Activated CD8-positive, alpha-beta memory T cell treated with anti-CD3 and anti-CD28 coated beads, Interleukin-2, amount 10 ng/mL, durations not matched to agents 7 days and 5 days (primary cell): Measurements from ENCODE around the gene ENDOV. TPM values are rescaled to one million over a fixed set of nuclear protein-coding genes. Genes with fewer than 3 reads are reported as not detected.

ENCODE experiments used
- ATAC-seq: fragments of 150-1000 bp; cut with Tn5 transposase; one replicate; pipeline ENCODE4 v1.10.0; 2021; ENCODE audit warnings: moderate library complexity
- CTCF ChIA-PET: fragments of 350-600 bp; sonication (Branson Sonifier 250); formaldehyde crosslinking; loops from one replicate; lab custom pipeline; 2021; ENCODE audit warnings: antibody characterized with exemption; lab: Charles Lee
- DNase-seq: peaks from one replicate; pipeline ENCODE4 v3.0.0-alpha.2; 2020
- H3K27ac Mint-ChIP-seq: one replicate; pipeline ENCODE4 v1.8.0; 2021; ENCODE audit warnings: mild to moderate bottlenecking, mixed read lengths
- H3K27me3 Mint-ChIP-seq: one replicate; pipeline ENCODE4 v1.8.0; 2021; ENCODE audit warnings: mixed read lengths
- H3K36me3 Mint-ChIP-seq: one replicate; pipeline ENCODE4 v1.8.0; 2021; ENCODE audit warnings: mild to moderate bottlenecking, mixed read lengths
- H3K4me1 Mint-ChIP-seq: one replicate; pipeline ENCODE4 v1.8.0; 2021; ENCODE audit warnings: mixed read lengths
- H3K4me3 Mint-ChIP-seq: one replicate; pipeline ENCODE4 v1.8.0; 2021; ENCODE audit warnings: mild to moderate bottlenecking, moderate library complexity, mixed read lengths
- H3K9me3 Mint-ChIP-seq: one replicate; pipeline ENCODE4 v1.8.0; 2022; ENCODE audit warnings: low read depth, mixed read lengths
- total RNA-seq, 2 experiments: library from RNA; stranded (reverse); gene quantifications; one replicate each; pipeline ENCODE4 v1.2.3, GENCODE V29; 2021

ENDOV gene
- total RNA-seq, 2 experiments from 2014 or later = 15.1 to 18.4 TPM

DNA sequence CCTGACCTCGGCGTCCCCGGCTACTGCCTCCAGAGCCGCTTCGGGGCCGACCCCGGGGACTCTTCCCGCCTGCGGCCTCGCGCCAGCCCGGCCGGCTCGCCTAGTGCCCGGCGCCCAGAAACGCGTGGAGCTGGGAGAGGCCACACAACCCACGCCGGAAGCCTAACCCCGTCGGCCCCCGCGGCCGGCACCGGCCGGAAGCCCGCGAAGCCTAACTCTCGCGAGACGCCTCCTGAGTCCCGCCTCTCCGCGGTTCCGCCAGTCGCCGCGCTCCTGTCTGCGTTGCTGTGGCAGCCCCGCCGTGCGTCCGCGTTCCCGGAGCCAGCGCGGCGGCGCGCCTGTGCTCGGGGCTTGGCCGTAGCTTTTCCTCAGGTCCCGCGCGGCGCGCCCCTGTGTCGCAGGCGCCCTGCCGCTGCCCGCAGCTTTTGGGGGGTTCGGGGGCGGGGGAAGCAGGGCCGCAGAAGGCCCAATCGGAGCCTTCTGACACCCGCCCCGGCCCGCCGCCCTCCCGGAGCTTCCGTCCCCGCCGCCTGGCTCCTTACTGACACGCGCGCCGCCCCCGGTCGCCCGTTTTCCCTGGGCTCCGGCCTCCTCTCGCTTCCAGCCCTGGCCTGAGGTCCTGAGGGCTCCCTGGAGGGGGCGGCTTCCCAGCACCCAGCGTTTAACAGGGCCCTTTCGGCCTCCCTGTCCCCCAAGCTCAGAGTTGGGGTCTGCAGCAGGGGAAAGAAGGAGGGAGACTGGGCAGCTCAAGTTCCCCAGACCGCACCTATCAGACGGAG is 39.8 kb downstream of the ENDOV start:
- H3K27ac Mint-ChIP-seq = peak overlapping the region; percentile 96
- no peaks in the 10 kb centered on the region for H3K36me3 Mint-ChIP-seq
- DNase-seq (peak; percentile 97), ATAC-seq (peak; percentile 93)
- no peaks in the 10 kb centered on the region for H3K9me3 Mint-ChIP-seq
- peak overlapping the region; percentile 89 for H3K4me3 Mint-ChIP-seq
- peaks cover 40% of the 10 kb centered on the region for H3K4me1 Mint-ChIP-seq
- CTCF ChIA-PET = interaction anchor here (0.8 to 1.8 kb wide), 14 partner anchors 10 to 768 kb away, joined by 3 to 14 read pairs (median 3); partner anchors contain the start of genes CEP131, GAA and RPTOR
- peaks cover 15% of the 10 kb centered on the region for H3K27me3 Mint-ChIP-seq

DNA sequence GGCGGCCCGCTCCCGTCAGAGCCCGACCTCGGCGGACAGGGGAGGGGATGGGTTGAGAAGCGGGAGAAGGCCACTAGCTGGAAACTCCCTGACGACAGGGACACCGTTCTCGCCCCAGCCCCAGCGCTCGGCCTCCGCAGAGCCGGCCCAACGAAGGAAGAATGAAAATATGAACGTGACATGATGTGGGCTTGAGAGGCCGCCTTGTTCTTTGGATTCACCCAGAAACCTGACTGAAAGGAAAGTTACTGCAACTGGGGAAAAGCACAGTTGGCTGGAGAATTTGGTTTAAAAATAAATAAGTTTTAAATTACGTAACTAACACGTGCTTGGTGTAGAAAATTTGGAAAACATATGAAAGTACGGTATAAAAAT is 40.4 kb downstream of the ENDOV start:
- no peaks in the 10 kb centered on the region for H3K36me3 Mint-ChIP-seq
- H3K4me3 Mint-ChIP-seq = peak overlapping the region; percentile 89
- CTCF ChIA-PET = interaction anchor here (0.8 to 1.8 kb wide), 9 partner anchors 9 to 768 kb away, joined by 3 to 14 read pairs (median 3); partner anchors contain the start of genes CEP131 and RPTOR
- peaks cover 20% of the 10 kb centered on the region for H3K27me3 Mint-ChIP-seq
- DNase-seq (no peak), ATAC-seq (peak; percentile 18)
- H3K9me3 Mint-ChIP-seq = no peaks in the 10 kb centered on the region
- H3K27ac Mint-ChIP-seq = peak overlapping the region; percentile 93
- peaks cover 40% of the 10 kb centered on the region for H3K4me1 Mint-ChIP-seq

GRCh38 chr17:80455784-80456183 is 40.8 kb downstream of the ENDOV start:
- no peak for DNase-seq
- Mint-ChIP-seq H3K36me3 (no peaks in the 10 kb centered on the region), H3K27ac (peak overlapping the region; percentile 93), H3K4me1 (peaks cover 40% of the 10 kb centered on the region), H3K4me3 (peak overlapping the region; percentile 89), H3K9me3 (no peaks in the 10 kb centered on the region), H3K27me3 (peaks cover 25% of the 10 kb centered on the region)
- no peak for ATAC-seq
- CTCF ChIA-PET = interaction anchor here (1.0 to 1.8 kb wide), 6 partner anchors 9 to 767 kb away, joined by 3 to 14 read pairs (median 4); partner anchors contain the start of gene CEP131

GRCh38 chr17:80456465-80457235 is 41.7 kb downstream of the ENDOV start:
- CTCF ChIA-PET = interaction anchor here (1.0 to 1.7 kb wide), 4 partner anchors 8 to 443 kb away, joined by 3 to 5 read pairs (median 4); no protein-coding TSS in a partner anchor
- peaks cover 40% of the 10 kb centered on the region for H3K4me1 Mint-ChIP-seq
- ATAC-seq (no peak), DNase-seq (no peak)
- peaks cover 33% of the 10 kb centered on the region for H3K27me3 Mint-ChIP-seq
- no peaks in the 10 kb centered on the region for H3K9me3 Mint-ChIP-seq
- no peak overlapping the region for H3K27ac Mint-ChIP-seq
- H3K36me3 Mint-ChIP-seq = no peaks in the 10 kb centered on the region
- H3K4me3 Mint-ChIP-seq = no peak overlapping the region

- Mint-ChIP-seq H3K4me3 (no peak overlapping the region), H3K27ac (peak overlapping the region; percentile 8)
- CTCF ChIA-PET = interaction anchor here (1.4 to 1.7 kb wide), 5 partner anchors 10 to 442 kb away, joined by 4 to 5 read pairs (median 4); no protein-coding TSS in a partner anchor
These were observed 42.4 kb downstream of the ENDOV start for GRCh38 chr17:80457236-80457856.

GRCh38 chr17:80458016-80458415 is 43.0 kb downstream of the ENDOV start:
- H3K4me3 Mint-ChIP-seq = no peak overlapping the region
- CTCF ChIA-PET = interaction anchor here (1.6 to 1.7 kb wide), 4 partner anchors 9 to 441 kb away, joined by 4 to 5 read pairs (median 4); no protein-coding TSS in a partner anchor

More at GRCh38 chr17:80457236-80457856, 42.4 kb downstream of the ENDOV start:
- peaks cover 40% of the 10 kb centered on the region for H3K4me1 Mint-ChIP-seq
- DNase-seq (peak; percentile 67), ATAC-seq (no peak)
- H3K27me3 Mint-ChIP-seq = peaks cover 37% of the 10 kb centered on the region
- no peaks in the 10 kb centered on the region for H3K9me3 Mint-ChIP-seq
- H3K36me3 Mint-ChIP-seq = no peaks in the 10 kb centered on the region

GRCh38 chr17:80459234-80459633 is 44.3 kb downstream of the ENDOV start:
- H3K36me3 Mint-ChIP-seq = no peaks in the 10 kb centered on the region
- H3K9me3 Mint-ChIP-seq = no peaks in the 10 kb centered on the region
- H3K4me3 Mint-ChIP-seq = no peak overlapping the region
- CTCF ChIA-PET = interaction anchor here (1.6 to 1.7 kb wide), 2 partner anchors 16 to 116 kb away, joined by 4 read pairs; no protein-coding TSS in a partner anchor
- peaks cover 37% of the 10 kb centered on the region for H3K27me3 Mint-ChIP-seq
- peaks cover 34% of the 10 kb centered on the region for H3K4me1 Mint-ChIP-seq
- H3K27ac Mint-ChIP-seq = no peak overlapping the region
- ATAC-seq = no peak
- DNase-seq = no peak

More at GRCh38 chr17:80458016-80458415, 43.0 kb downstream of the ENDOV start:
- ATAC-seq = no peak
- Mint-ChIP-seq H3K27ac (no peak overlapping the region), H3K27me3 (peaks cover 37% of the 10 kb centered on the region), H3K9me3 (no peaks in the 10 kb centered on the region), H3K4me1 (peaks cover 40% of the 10 kb centered on the region), H3K36me3 (no peaks in the 10 kb centered on the region)
- no peak for DNase-seq

DNA sequence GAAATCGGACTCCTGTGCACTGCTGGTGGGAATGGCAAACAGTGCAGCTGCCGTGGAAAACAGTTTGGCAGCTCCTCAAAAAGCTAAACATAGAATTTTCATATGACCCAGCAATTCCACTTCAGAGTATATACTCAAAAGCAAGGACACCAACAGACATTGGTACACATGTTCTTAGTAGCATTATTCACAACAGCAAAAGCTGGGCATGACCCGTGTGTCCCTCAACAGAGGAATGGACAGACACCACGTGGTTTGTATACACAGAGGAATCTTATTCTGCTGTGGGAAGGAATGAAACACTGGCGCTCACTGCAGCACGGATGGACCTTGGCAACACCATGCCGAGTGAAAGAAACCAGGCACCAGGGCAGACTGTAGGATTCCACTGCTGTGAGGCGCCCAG is 45.5 kb downstream of the ENDOV start:
- ATAC-seq (no peak), DNase-seq (no peak)
- CTCF ChIA-PET = no interaction called here
- Mint-ChIP-seq H3K36me3 (no peaks in the 10 kb centered on the region), H3K4me1 (peaks cover 31% of the 10 kb centered on the region), H3K27ac (no peak overlapping the region), H3K9me3 (no peaks in the 10 kb centered on the region), H3K27me3 (peaks cover 37% of the 10 kb centered on the region), H3K4me3 (no peak overlapping the region)

GRCh38 chr17:80461528-80462160 is 46.7 kb downstream of the ENDOV start:
- Mint-ChIP-seq H3K4me1 (peaks cover 22% of the 10 kb centered on the region), H3K36me3 (no peaks in the 10 kb centered on the region), H3K9me3 (no peaks in the 10 kb centered on the region), H3K4me3 (no peak overlapping the region), H3K27ac (no peak overlapping the region), H3K27me3 (peaks cover 44% of the 10 kb centered on the region)
- ATAC-seq (no peak), DNase-seq (no peak)
- CTCF ChIA-PET = no interaction called here

- ATAC-seq (no peak), DNase-seq (no peak)
- H3K27ac Mint-ChIP-seq = no peak overlapping the region
- no peaks in the 10 kb centered on the region for H3K9me3 Mint-ChIP-seq
- peaks cover 60% of the 10 kb centered on the region for H3K27me3 Mint-ChIP-seq
- H3K4me1 Mint-ChIP-seq = peaks cover 4% of the 10 kb centered on the region
- no peak overlapping the region for H3K4me3 Mint-ChIP-seq
- no peaks in the 10 kb centered on the region for H3K36me3 Mint-ChIP-seq
- CTCF ChIA-PET = interaction anchor here (1.1 to 1.4 kb wide), 3 partner anchors 8 to 37 kb away, joined by 3 read pairs; no protein-coding TSS in a partner anchor
These were observed 48.9 kb downstream of the ENDOV start for GRCh38 chr17:80463784-80464400.

GRCh38 chr17:80464486-80464885 is 49.5 kb downstream of the ENDOV start:
- DNase-seq = no peak
- ATAC-seq = no peak
- peaks cover 58% of the 10 kb centered on the region for H3K27me3 Mint-ChIP-seq
- H3K36me3 Mint-ChIP-seq = no peaks in the 10 kb centered on the region
- CTCF ChIA-PET = interaction anchor here (1.1 to 1.4 kb wide), 3 partner anchors 9 to 37 kb away, joined by 3 read pairs; no protein-coding TSS in a partner anchor
- H3K4me3 Mint-ChIP-seq = no peak overlapping the region
- no peaks in the 10 kb centered on the region for H3K9me3 Mint-ChIP-seq
- H3K27ac Mint-ChIP-seq = no peak overlapping the region
- peaks cover 4% of the 10 kb centered on the region for H3K4me1 Mint-ChIP-seq
